ENCODE results near the gene RDH13. TPM values are rescaled to one million over a fixed set of nuclear protein-coding genes. Genes with fewer than 3 reads are reported as not detected.
"Not testable (repeated sequence)": the region's sequence is repeated elsewhere in the genome, so short reads cannot be mapped to it uniquely, and the experiment has no call there.

The RDH13 gene
- total RNA-seq, 2 donors from 2014 or later: 7.8 to 8.1 TPM

GRCh38 chr19:55000761-55001160 lies 62.2 kb downstream of the RDH13 start:
- no peak for DNase-seq (ENCODE audit: low spot score)
- intact Hi-C loops (cut with DNase I): no loop called here

- intact Hi-C loops (cut with DNase I); DNase-seq (ENCODE audit: low spot score): not testable (repeated sequence)
Measured at GRCh38 chr19:54998751-54999239, 64.2 kb downstream of the RDH13 start.

- no peak for DNase-seq (ENCODE audit: low spot score)
- intact Hi-C loops (cut with DNase I): no loop called here
Measured at GRCh38 chr19:54995561-54995960, 67.4 kb downstream of the RDH13 start.

Other genes starting within 250 kb of the RDH13 start
- gene KIR3DL1, start 246.7 kb downstream of the RDH13 start, total RNA-seq: not detected
- gene KIR2DS4, start 230.5 kb downstream of the RDH13 start, total RNA-seq: not detected
- not detected for gene KIR3DL2, start 212.7 kb downstream of the RDH13 start, total RNA-seq
- gene FCAR, start 188.9 kb downstream of the RDH13 start, total RNA-seq: 1 to 10 TPM; 2.0 to 5.8 TPM
- gene NCR1, start 157.0 kb downstream of the RDH13 start, total RNA-seq: under 1 TPM in 1 of 2 donors, not detected in 1; 0.29 TPM
- gene NLRP7, start 115.6 kb downstream of the RDH13 start, total RNA-seq: not detected
- gene NLRP2, start 96.8 kb downstream of the RDH13 start, total RNA-seq: 1 to 10 TPM in 1 of 2 donors, under 1 TPM in 1; 0.29 to 3.0 TPM
- under 1 TPM in 1 of 2 donors, not detected in 1; 0.19 TPM for gene GP6, start 24.9 kb downstream of the RDH13 start, total RNA-seq
- gene EPS8L1, start 12.7 kb upstream of the RDH13 start, total RNA-seq: 1 to 10 TPM in 1 of 2 donors, under 1 TPM in 1; 0.38 to 2.1 TPM
- gene PPP1R12C, start 54.5 kb upstream of the RDH13 start, total RNA-seq: 100 to 1,000 TPM; 207 to 252 TPM
- gene TNNT1, start 86.1 kb upstream of the RDH13 start, total RNA-seq: not detected
- not detected for gene TNNI3, start 94.6 kb upstream of the RDH13 start, total RNA-seq
- gene DNAAF3, start 103.5 kb upstream of the RDH13 start, total RNA-seq: not detected
- gene SYT5, start 117.1 kb upstream of the RDH13 start, total RNA-seq: not detected
- gene PTPRH, start 146.4 kb upstream of the RDH13 start, total RNA-seq: 1 to 10 TPM in 1 of 2 donors, under 1 TPM in 1; 0.81 to 1.6 TPM
- 1 to 10 TPM; 1.6 to 1.7 TPM for gene TMEM86B, start 165.6 kb upstream of the RDH13 start, total RNA-seq
- gene PPP6R1, start 195.9 kb upstream of the RDH13 start, total RNA-seq: 10 to 100 TPM; 40.6 to 46.0 TPM
- gene HSPBP1, start 217.0 kb upstream of the RDH13 start, total RNA-seq: 10 to 100 TPM; 19.8 to 20.1 TPM
- gene BRSK1, start 220.8 kb upstream of the RDH13 start, total RNA-seq: 1 to 10 TPM; 7.2 to 9.2 TPM

Measured in posterior vena cava (tissue), 2 donors.